Measurements from ENCODE around the gene ARL4C.

- TF ChIP-seq CTCF (IDR thresholded peaks at IDR 0.05) = no peak
- TF ChIP-seq POLR2A (IDR thresholded peaks at IDR 0.05) = no peak
Observed at GRCh38 chr2:234467289-234467688, 29.6 kb downstream of the ARL4C start.

Measured in body of pancreas (tissue), 4 donors.